SK-N-SH (cell line): ENCODE results near the gene LMBR1L.

ENCODE experiments used
- EP300 ChIP-seq, 2 experiments: IDR thresholded peaks; 2 replicates each; pipeline versions ENCODE4 v1.4.0 to v1.6.1; 2012; ENCODE audit warnings: borderline replicate concordance in 1 of 2, low read depth in 1 of 2, low read length in 1 of 2
- GATA2 ChIP-seq: sonication (generic); formaldehyde crosslinking; IDR thresholded peaks from 2 replicates; pipeline ENCODE4 v1.5.0; 2020; ENCODE audit warnings: mild to moderate bottlenecking, missing genetic modification reagents
- NFIC ChIP-seq: IDR thresholded peaks from 2 replicates; pipeline ENCODE4 v1.4.0; 2012; ENCODE audit warnings: borderline replicate concordance
- NRF1 ChIP-seq: IDR thresholded peaks from 2 replicates; pipeline ENCODE4 v1.6.1; 2012; ENCODE audit warnings: low read depth, mild to moderate bottlenecking, low read length
- SIN3A ChIP-seq: IDR thresholded peaks from 2 replicates; pipeline ENCODE4 v1.6.1; 2012; ENCODE audit warnings: low read depth, mild to moderate bottlenecking, low read length, moderate library complexity, borderline replicate concordance
- SMC3 ChIP-seq: IDR thresholded peaks from 2 replicates; pipeline ENCODE4 v1.6.1; 2012; ENCODE audit warnings: low read depth, low read length, improper control_type of control experiment
- TF ChIP-seq, protein P1 (sequence below): fragments of 200-600 bp; sonication (generic); IDR thresholded peaks from 2 replicates; pipeline ENCODE4 v1.6.1; 2017; ENCODE audit warnings: antibody characterized with exemption, mild to moderate bottlenecking, moderate library complexity
- TF ChIP-seq, protein P2 (sequence below): IDR thresholded peaks from 2 replicates; pipeline ENCODE4 v1.4.0; 2012; ENCODE audit warnings: low read depth

DNA sequence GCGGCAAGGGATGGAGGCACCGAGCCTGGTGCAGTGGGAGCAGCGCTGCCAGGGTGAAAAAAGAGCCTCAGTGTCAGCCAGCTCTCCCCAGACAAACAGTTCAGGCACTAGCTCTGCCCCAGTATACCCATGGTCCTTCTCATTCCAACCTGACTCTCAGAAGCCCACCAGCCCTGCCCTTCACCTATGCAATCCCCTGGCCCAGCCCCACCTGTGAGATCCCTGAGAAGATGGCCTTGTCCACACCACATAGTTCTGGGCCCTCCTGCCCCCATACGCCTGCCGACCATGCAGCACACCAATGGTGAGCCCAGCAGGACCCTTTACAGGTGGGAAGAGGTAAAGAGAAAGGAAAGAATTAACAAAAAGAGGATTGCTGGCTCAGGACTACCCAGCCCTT lies 56.6 kb downstream of the LMBR1L start:
- TF ChIP-seq EP300 (IDR thresholded peaks at IDR 0.05; ENCODE audit: borderline replicate concordance in 1 of 2, low read depth in 1 of 2, low read length in 1 of 2): no peak
- TF ChIP-seq, protein P1, sequence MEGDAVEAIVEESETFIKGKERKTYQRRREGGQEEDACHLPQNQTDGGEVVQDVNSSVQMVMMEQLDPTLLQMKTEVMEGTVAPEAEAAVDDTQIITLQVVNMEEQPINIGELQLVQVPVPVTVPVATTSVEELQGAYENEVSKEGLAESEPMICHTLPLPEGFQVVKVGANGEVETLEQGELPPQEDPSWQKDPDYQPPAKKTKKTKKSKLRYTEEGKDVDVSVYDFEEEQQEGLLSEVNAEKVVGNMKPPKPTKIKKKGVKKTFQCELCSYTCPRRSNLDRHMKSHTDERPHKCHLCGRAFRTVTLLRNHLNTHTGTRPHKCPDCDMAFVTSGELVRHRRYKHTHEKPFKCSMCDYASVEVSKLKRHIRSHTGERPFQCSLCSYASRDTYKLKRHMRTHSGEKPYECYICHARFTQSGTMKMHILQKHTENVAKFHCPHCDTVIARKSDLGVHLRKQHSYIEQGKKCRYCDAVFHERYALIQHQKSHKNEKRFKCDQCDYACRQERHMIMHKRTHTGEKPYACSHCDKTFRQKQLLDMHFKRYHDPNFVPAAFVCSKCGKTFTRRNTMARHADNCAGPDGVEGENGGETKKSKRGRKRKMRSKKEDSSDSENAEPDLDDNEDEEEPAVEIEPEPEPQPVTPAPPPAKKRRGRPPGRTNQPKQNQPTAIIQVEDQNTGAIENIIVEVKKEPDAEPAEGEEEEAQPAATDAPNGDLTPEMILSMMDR: no peak
- no peak for TF ChIP-seq NFIC
- TF ChIP-seq NRF1: no peak
- TF ChIP-seq, protein P2, sequence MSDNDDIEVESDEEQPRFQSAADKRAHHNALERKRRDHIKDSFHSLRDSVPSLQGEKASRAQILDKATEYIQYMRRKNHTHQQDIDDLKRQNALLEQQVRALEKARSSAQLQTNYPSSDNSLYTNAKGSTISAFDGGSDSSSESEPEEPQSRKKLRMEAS: no peak
- TF ChIP-seq SMC3: no peak
- TF ChIP-seq GATA2: no peak
- no peak for TF ChIP-seq SIN3A
